Neural crest cell (in vitro differentiated cells): ENCODE results near the gene ARMC8. TPM values are rescaled to one million over a fixed set of nuclear protein-coding genes. Genes with fewer than 3 reads are reported as not detected.

Experiments used
- DNase-seq: peaks from one replicate; pipeline ENCODE4 v3.0.0; 2021; ENCODE audit warnings: low read depth, mixed read lengths, low spot score
- H3K27ac Mint-ChIP-seq: one replicate; pipeline ENCODE4 v1.8.0; 2021; ENCODE audit warnings: mild to moderate bottlenecking, mixed read lengths; ENCODE audit not compliant: unreplicated experiment
- H3K27me3 Mint-ChIP-seq: 2 replicates; pipeline ENCODE4 v1.8.0; 2021; ENCODE audit warnings: low read depth, mild to moderate bottlenecking, mixed read lengths
- H3K36me3 Mint-ChIP-seq: 2 replicates; pipeline ENCODE4 v1.8.0; 2021; ENCODE audit warnings: low read depth, mild to moderate bottlenecking, mixed read lengths
- H3K4me1 Mint-ChIP-seq: 2 replicates; pipeline ENCODE4 v1.8.0; 2021; ENCODE audit warnings: mixed read lengths
- H3K4me3 Mint-ChIP-seq: one replicate; pipeline ENCODE4 v1.8.0; 2021; ENCODE audit warnings: mild to moderate bottlenecking, mixed read lengths
- H3K9me3 Mint-ChIP-seq: 2 replicates; pipeline ENCODE4 v1.8.0; 2021; ENCODE audit warnings: mixed read lengths
- CTCF ChIP-seq: fragments of 200-600 bp; sonication (generic); conservative IDR thresholded peaks from 2 replicates; pipeline ENCODE4 v1.5.0; 2021; ENCODE audit warnings: antibody characterized with exemption, mild to moderate bottlenecking
- total RNA-seq: library from RNA; stranded (reverse); gene quantifications from 2 replicates; pipeline ENCODE4 v1.2.1, GENCODE V29; 2021

The ARMC8 gene
- total RNA-seq, 1 donor from 2014 or later: 40.0 TPM

- no peak for DNase-seq
- Mint-ChIP-seq H3K36me3 (peaks cover 3% of the 10 kb centered on the region), H3K9me3 (peaks cover 4% of the 10 kb centered on the region), H3K4me3 (no peak overlapping the region), H3K27ac (no peak overlapping the region), H3K27me3 (peaks cover 43% of the 10 kb centered on the region), H3K4me1 (no peaks in the 10 kb centered on the region)
- no peak for TF ChIP-seq CTCF
Observed at GRCh38 chr3:138314751-138315150, 127.7 kb downstream of the ARMC8 start.

- H3K4me3 Mint-ChIP-seq: no peak overlapping the region
- H3K4me1 Mint-ChIP-seq: peaks cover 8% of the 10 kb centered on the region
- peaks cover 14% of the 10 kb centered on the region for H3K27me3 Mint-ChIP-seq
- H3K9me3 Mint-ChIP-seq: no peaks in the 10 kb centered on the region
- TF ChIP-seq CTCF: no peak
- no peak for DNase-seq
- H3K27ac Mint-ChIP-seq: no peak overlapping the region
- H3K36me3 Mint-ChIP-seq: no peaks in the 10 kb centered on the region
Observed at GRCh38 chr3:138317687-138318086, 130.6 kb downstream of the ARMC8 start.

- peaks cover 6% of the 10 kb centered on the region for H3K27me3 Mint-ChIP-seq
Observed at GRCh38 chr3:138323971-138324370, 136.9 kb downstream of the ARMC8 start.

GRCh38 chr3:138325990-138326389 lies 138.9 kb downstream of the ARMC8 start:
- no peak overlapping the region for H3K27ac Mint-ChIP-seq
- H3K27me3 Mint-ChIP-seq: peaks cover 13% of the 10 kb centered on the region
- no peaks in the 10 kb centered on the region for H3K9me3 Mint-ChIP-seq
- no peak overlapping the region for H3K4me3 Mint-ChIP-seq
- H3K36me3 Mint-ChIP-seq: no peaks in the 10 kb centered on the region
- H3K4me1 Mint-ChIP-seq: peaks cover 24% of the 10 kb centered on the region
- no peak for TF ChIP-seq CTCF
- DNase-seq: no peak

More at GRCh38 chr3:138323971-138324370, 136.9 kb downstream of the ARMC8 start:
- Mint-ChIP-seq H3K9me3 (no peaks in the 10 kb centered on the region), H3K27ac (no peak overlapping the region), H3K36me3 (no peaks in the 10 kb centered on the region), H3K4me3 (no peak overlapping the region), H3K4me1 (peaks cover 14% of the 10 kb centered on the region)
- TF ChIP-seq CTCF: no peak
- no peak for DNase-seq

GRCh38 chr3:138326866-138327595 lies 139.9 kb downstream of the ARMC8 start:
- no peak for DNase-seq
- no peaks in the 10 kb centered on the region for H3K36me3 Mint-ChIP-seq
- no peak overlapping the region for H3K27ac Mint-ChIP-seq
- TF ChIP-seq CTCF: no peak
- H3K4me3 Mint-ChIP-seq: no peak overlapping the region
- H3K4me1 Mint-ChIP-seq: peaks cover 19% of the 10 kb centered on the region
- H3K27me3 Mint-ChIP-seq: peaks cover 13% of the 10 kb centered on the region
- H3K9me3 Mint-ChIP-seq: no peaks in the 10 kb centered on the region
